ENCODE data around the gene RNF151.
"Not testable (repeated sequence)": the region's sequence is repeated elsewhere in the genome, so short reads cannot be mapped to it uniquely, and the experiment has no call there.

RNF151 gene

GRCh38 chr16:1939833-1940232 is 26.8 kb upstream of the RNF151 start:
- DNase-seq: not testable (repeated sequence)

DNA sequence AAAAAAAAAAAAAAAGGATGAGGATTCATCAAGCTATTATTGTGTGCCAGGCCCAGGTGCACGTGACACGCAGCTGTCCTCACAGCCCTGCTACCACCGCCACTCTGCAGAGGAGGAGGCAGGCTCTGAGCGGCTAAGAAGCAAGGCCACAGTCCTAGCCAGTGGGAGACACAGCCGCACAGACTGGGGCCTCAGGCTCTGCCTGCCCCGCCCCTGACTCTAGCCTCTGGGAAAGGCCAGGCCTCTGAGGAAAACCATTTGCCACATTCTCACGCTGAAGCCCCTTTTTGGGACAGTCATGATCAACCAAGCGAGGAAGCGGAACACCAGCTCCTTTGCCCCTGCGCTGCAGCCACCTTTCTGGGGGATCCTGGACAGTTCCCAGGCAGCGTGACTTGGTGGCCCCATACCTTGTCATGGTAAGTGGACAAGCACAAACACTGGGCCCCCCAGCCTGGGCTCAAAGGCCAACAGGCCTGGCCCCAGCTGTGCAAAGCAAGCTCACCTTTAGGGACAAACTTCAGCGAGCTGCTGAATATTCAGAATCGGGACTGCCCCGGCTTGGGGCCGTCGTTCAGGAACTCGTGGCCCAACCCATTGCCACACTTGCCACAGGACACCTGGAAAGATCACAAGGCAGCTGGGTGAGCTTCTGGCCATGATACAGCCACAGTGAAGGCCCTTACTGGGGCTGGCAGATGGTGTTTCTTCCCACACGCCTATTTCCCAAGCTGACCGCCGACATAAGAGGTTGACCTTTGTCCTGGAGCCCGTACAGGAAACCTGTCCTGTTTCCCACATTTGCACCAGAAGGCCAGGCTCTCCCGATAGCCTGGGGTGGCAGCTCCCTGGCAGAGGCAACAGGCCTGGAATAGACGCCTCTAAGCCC is 26.1 kb upstream of the RNF151 start:
- DNase-seq: no peak

- no peak for DNase-seq
These were observed 25.3 kb upstream of the RNF151 start for GRCh38 chr16:1941162-1942046.

DNA sequence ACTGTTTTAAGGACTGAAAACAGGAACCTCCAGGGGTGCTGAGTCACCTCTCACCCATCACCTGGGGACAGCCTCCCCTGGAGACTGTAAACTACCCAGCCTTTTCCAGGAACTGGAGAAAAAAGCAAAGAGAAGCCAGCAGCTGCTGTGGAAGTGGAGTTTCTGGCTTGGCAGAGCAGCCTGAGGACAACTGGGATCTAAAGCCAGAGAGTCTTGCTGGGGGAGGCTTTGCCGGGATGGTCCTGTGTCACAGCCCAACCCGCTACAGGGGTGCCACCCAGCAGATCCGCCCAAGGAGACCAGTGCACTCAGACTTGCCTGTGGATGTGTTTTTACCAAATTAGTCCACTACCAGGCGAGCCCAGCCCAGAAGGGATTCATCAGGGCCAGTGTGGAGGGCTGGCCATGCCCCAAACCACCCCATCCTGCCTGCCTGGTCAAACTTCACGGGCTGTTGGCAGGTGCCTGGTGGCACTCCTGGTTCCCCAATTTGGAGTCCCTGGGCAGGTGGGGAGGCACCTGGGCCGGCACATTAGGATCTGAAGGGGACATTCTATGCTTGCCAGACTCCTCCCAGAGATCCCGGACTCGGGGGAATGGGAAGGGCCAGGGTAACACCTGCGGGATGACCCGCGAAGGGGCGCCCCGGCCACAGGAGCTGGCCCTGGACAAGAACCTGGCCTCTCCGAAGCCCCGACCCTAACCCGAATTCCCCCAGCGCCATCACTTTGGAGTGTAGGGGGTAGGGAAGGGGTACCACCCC is 24.4 kb upstream of the RNF151 start:
- no peak for DNase-seq

- peak; percentile 88 for DNase-seq
These were observed 23.6 kb upstream of the RNF151 start, which contains the start of gene MSRB1 for GRCh38 chr16:1942810-1943726. Gene MSRB1 (minus strand): TSS chr16:1943199. CDS start chr16:1943156, 43 bp downstream.

- DNase-seq: no peak
These were observed 21.9 kb upstream of the RNF151 start for GRCh38 chr16:1944612-1945199.

DNA sequence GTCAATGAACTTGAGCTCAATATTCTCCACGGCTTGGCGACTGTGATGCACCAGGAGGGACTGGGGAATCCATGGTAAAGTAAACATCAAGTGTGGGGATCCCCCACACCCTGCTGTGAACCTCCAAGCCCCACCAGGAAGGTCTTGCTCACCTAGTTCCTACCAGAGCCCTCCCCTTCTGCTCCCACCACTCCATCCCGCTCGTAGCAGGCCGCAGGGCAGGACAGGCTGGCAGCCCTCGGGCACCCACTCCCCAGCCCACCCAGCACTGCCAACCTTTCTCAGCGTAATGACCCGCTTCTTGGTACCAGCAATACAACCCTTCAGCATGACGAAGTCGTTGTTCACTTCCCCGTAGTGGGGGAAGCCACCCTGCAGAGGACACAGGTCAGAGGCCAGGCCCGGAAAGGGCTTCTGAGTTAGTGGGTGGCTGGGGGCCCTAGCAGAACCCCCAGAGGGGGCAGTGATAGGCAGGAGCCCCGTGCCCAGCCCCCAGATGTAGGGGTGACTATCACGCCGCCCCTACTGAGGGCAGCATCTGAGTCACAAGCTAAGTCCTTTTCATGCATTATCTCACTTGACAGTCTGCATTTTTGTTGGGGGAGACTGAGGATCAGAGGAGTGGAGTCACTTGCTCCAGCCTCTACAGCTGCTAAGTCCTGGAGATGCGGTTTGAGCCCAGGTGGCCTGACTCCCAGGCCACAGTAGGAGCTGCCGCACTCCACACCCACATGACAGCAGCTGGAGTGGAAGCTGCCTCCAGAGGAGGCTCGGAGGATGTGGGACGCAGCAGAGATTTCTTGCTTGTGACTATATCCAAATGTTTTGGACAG is 20.9 kb upstream of the RNF151 start:
- DNase-seq: no peak

GRCh38 chr16:1946495-1947368 is 19.9 kb upstream of the RNF151 start:
- no peak for DNase-seq

- no peak for DNase-seq
These were observed 19.3 kb upstream of the RNF151 start for GRCh38 chr16:1947369-1947670.

DNA sequence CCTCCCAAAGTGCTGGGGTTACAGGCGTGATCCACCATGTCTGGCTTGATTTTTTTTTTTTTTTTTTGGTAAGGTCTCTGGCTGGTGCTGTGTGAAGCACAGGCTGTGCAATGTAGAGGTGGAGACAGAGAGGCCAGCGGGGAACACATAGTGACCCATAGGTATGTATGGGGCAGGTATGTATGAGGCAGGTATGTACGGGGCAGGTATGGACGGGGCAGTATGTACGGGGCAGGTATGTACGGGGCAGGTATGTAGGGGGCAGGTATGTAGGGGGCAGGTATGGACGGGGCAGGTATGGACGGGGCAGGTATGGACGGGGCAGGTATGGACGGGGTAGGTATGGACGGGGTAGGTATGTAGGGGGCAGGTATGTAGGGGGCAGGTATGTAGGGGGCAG is 17.1 kb upstream of the RNF151 start:
- no peak for DNase-seq

- DNase-seq: no peak
These were observed 16.6 kb upstream of the RNF151 start for GRCh38 chr16:1950047-1950446.

- DNase-seq: no peak
These were observed 16.1 kb upstream of the RNF151 start for GRCh38 chr16:1950559-1950958.

- DNase-seq: no peak
These were observed 12.9 kb upstream of the RNF151 start for GRCh38 chr16:1953734-1954133.

GRCh38 chr16:1957434-1958142 is 9.1 kb upstream of the RNF151 start:
- DNase-seq: not testable (repeated sequence)

GRCh38 chr16:1958143-1958491 is 8.5 kb upstream of the RNF151 start:
- DNase-seq: not testable (repeated sequence)

DNA sequence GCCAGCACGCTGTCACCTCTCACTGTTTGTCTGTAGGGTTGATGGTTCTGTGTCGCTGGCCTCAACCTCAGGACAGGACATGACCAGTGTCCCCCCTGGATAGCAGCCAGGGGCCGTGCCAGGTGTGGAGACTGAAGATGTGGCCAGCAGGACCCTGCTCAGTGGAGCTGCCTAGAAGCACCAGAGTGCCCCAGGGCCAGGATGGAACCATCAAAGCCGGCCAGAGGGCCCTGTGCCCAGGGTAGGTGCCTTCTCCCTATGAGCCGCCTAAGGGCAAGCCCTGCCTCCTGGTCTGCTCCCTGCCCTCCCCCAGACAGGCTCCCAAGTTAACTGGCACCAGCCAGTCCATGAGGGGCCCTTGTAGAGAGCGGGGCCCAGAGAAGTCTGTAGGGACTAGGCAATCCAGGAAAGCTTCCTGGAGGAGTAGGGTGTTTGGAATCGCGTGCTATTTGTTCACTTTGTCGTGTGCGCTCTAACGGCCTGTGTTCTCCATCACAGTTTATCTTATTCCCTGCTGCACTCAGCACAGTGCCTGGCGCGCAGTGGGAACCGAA is 7.9 kb upstream of the RNF151 start:
- no peak for DNase-seq

- peak; percentile 56 for DNase-seq
These were observed 7.2 kb upstream of the RNF151 start, which contains the start of gene NDUFB10 for GRCh38 chr16:1959269-1960039. Gene NDUFB10 (plus strand): TSS chr16:1959538. CDS start chr16:1959625, 87 bp downstream.
